NOMO-1 (cell line): ENCODE results near the gene NTM.

Experiments
- DNase-seq, 2 experiments: peaks; one replicate each; lab custom pipeline; 2025; ENCODE audit not compliant: unreplicated experiment in 2 of 2; lab: John Stamatoyannopoulos, UW

NTM gene

GRCh38 chr11:131875611-131876010 is 505.2 kb downstream of the NTM start:
- DNase-seq = no peak

GRCh38 chr11:131877246-131877942 is 507.0 kb downstream of the NTM start:
- no peak for DNase-seq

- no peak for DNase-seq
These were observed 509.9 kb downstream of the NTM start for GRCh38 chr11:131880316-131880715.

GRCh38 chr11:131880976-131881375 is 510.6 kb downstream of the NTM start:
- DNase-seq = no peak

GRCh38 chr11:131883332-131883731 is 512.9 kb downstream of the NTM start:
- no peak for DNase-seq

GRCh38 chr11:131884461-131885073 is 514.2 kb downstream of the NTM start:
- no peak for DNase-seq

- no peak for DNase-seq
These were observed 515.0 kb downstream of the NTM start for GRCh38 chr11:131885431-131885830.

- no peak for DNase-seq
These were observed 515.8 kb downstream of the NTM start for GRCh38 chr11:131886201-131886600.

GRCh38 chr11:131888230-131888855 is 517.9 kb downstream of the NTM start:
- DNase-seq = no peak

GRCh38 chr11:131889146-131889577 is 518.7 kb downstream of the NTM start:
- DNase-seq = no peak

- DNase-seq = no peak
These were observed 519.6 kb downstream of the NTM start for GRCh38 chr11:131889760-131890581.

- no peak for DNase-seq
These were observed 522.9 kb downstream of the NTM start for GRCh38 chr11:131893103-131893890.

- no peak for DNase-seq
These were observed 523.6 kb downstream of the NTM start for GRCh38 chr11:131893988-131894387.

GRCh38 chr11:131894615-131895544 is 524.5 kb downstream of the NTM start:
- no peak for DNase-seq

- DNase-seq = no peak
These were observed 525.5 kb downstream of the NTM start for GRCh38 chr11:131895865-131896264.

- no peak for DNase-seq
These were observed 526.7 kb downstream of the NTM start for GRCh38 chr11:131896978-131897615.

- DNase-seq = no peak
These were observed 527.5 kb downstream of the NTM start for GRCh38 chr11:131897956-131898355.

- DNase-seq = no peak
These were observed 528.5 kb downstream of the NTM start for GRCh38 chr11:131898949-131899348.
